Activated CD4-positive, CD25-positive, alpha-beta regulatory T cell treated with anti-CD3 and anti-CD28 coated beads, Interleukin-2, amount 50 U/mL, for 72 hours (primary cell): ENCODE measurements around the gene KHDC1L.
A peak's percentile ranks its signal among the peaks of the same experiment; 100 is the strongest.
"Not testable (repeated sequence)": the region's sequence is repeated elsewhere in the genome, so short reads cannot be mapped to it uniquely, and the experiment has no call there.

Experiments
- DNase-seq: peaks from one replicate; pipeline ENCODE4 v3.0.0; 2021

KHDC1L gene

GRCh38 chr6:73225396-73225795, at the start of gene KHDC1L:
KHDC1L (minus strand) TSS chr6:73225496; CDS start chr6:73225408, 88 bp downstream.
- DNase-seq, result no peak

GRCh38 chr6:73269296-73269695, 44.0 kb upstream of the KHDC1L start:
- DNase-seq, result not testable (repeated sequence)

GRCh38 chr6:73268896-73269295, 43.6 kb upstream of the KHDC1L start:
- not testable (repeated sequence) for DNase-seq

GRCh38 chr6:73264446-73264845, 39.1 kb upstream of the KHDC1L start:
- DNase-seq, result no peak

- no peak for DNase-seq
Measured at GRCh38 chr6:73263570-73263909, 38.2 kb upstream of the KHDC1L start.

GRCh38 chr6:73262671-73263569, 37.6 kb upstream of the KHDC1L start, which contains the start of gene KHDC1:
KHDC1 (minus strand) TSS chr6:73263196; CDS start chr6:73242517, 20,679 bp downstream.
- peak; percentile 63 for DNase-seq

- no peak for DNase-seq
Measured at GRCh38 chr6:73258721-73259120, 33.4 kb upstream of the KHDC1L start.

GRCh38 chr6:73254323-73254722, 29.0 kb upstream of the KHDC1L start:
- not testable (repeated sequence) for DNase-seq

GRCh38 chr6:73252703-73253102, 27.4 kb upstream of the KHDC1L start:
- DNase-seq, result no peak

GRCh38 chr6:73250016-73250415, 24.7 kb upstream of the KHDC1L start:
- DNase-seq, result no peak

- DNase-seq, result no peak
Measured at GRCh38 chr6:73248192-73248903, 23.1 kb upstream of the KHDC1L start.

- DNase-seq, result no peak
Measured at GRCh38 chr6:73242001-73242400, 16.7 kb upstream of the KHDC1L start.

- no peak for DNase-seq
Measured at GRCh38 chr6:73240730-73241129, 15.4 kb upstream of the KHDC1L start.

- DNase-seq, result no peak
Measured at GRCh38 chr6:73236144-73236750, 11.0 kb upstream of the KHDC1L start.

GRCh38 chr6:73234733-73235132, 9.4 kb upstream of the KHDC1L start:
- DNase-seq, result no peak

- not testable (repeated sequence) for DNase-seq
Measured at GRCh38 chr6:73233971-73234370, 8.7 kb upstream of the KHDC1L start.

GRCh38 chr6:73233048-73233447, 7.8 kb upstream of the KHDC1L start:
- DNase-seq, result no peak

GRCh38 chr6:73231986-73232391, 6.7 kb upstream of the KHDC1L start:
- no peak for DNase-seq

- DNase-seq, result no peak
Measured at GRCh38 chr6:73227606-73228255, 2.4 kb upstream of the KHDC1L start.

- DNase-seq, result no peak
Measured at GRCh38 chr6:73216859-73217258, 8.4 kb downstream of the KHDC1L start.

GRCh38 chr6:73209117-73209516, 16.2 kb downstream of the KHDC1L start:
- DNase-seq, result no peak

- DNase-seq, result no peak
Measured at GRCh38 chr6:73207221-73207837, 18.0 kb downstream of the KHDC1L start.

GRCh38 chr6:73204252-73204651, 21.0 kb downstream of the KHDC1L start:
- DNase-seq, result no peak
